Small intestine (tissue), 7 donors: ENCODE results near the gene CD300E. TPM values are rescaled to one million over a fixed set of nuclear protein-coding genes. Genes with fewer than 3 reads are reported as not detected.
A peak's percentile ranks its signal among the peaks of the same experiment; 100 is the strongest.

ENCODE experiments used
- DNase-seq, 2 donors: peaks; one replicate each; pipeline versions ENCODE4 v3.0.0 to v3.0.0-alpha.2; 2013
- FAIRE-seq: peaks from 2 replicates; lab custom pipeline; 2012; peaks lifted over from hg19 to GRCh38; lab: Jason Lieb, UNC
- H3K27ac ChIP-seq, 3 donors: one replicate each; pipeline ENCODE4 v1.5.1; 2013; ENCODE audit warnings: low read length in 2 of 3, mild to moderate bottlenecking in 2 of 3, control low read depth in 1 of 3, inconsistent platforms in 1 of 3, low read depth in 1 of 3, moderate library complexity in 1 of 3
- H3K27me3 ChIP-seq, 3 donors: one replicate each; pipeline ENCODE4 v1.6.1; 2013; ENCODE audit warnings: low read length in 3 of 3, inconsistent platforms in 1 of 3; ENCODE audit not compliant: control insufficient read depth in 3 of 3, insufficient read depth in 3 of 3
- H3K36me3 ChIP-seq, 3 donors: one replicate each; pipeline ENCODE4 v1.6.1; 2013; ENCODE audit warnings: low read length in 3 of 3, inconsistent platforms in 1 of 3, low read depth in 1 of 3, mild to moderate bottlenecking in 1 of 3, moderate library complexity in 1 of 3; ENCODE audit not compliant: control insufficient read depth in 3 of 3, insufficient read depth in 2 of 3
- H3K4me1 ChIP-seq, 3 donors: one replicate each; pipeline ENCODE4 v1.6.1; 2013; ENCODE audit warnings: low read length in 2 of 3, inconsistent platforms in 1 of 3, low read depth in 1 of 3, mild to moderate bottlenecking in 1 of 3, moderate library complexity in 1 of 3; ENCODE audit not compliant: control insufficient read depth in 3 of 3, insufficient read depth in 2 of 3
- H3K4me3 ChIP-seq, 3 donors: one replicate each; pipeline ENCODE4 v1.5.1; 2013; ENCODE audit warnings: low read length in 3 of 3, control low read depth in 1 of 3, inconsistent platforms in 1 of 3, low read depth in 1 of 3, mild to moderate bottlenecking in 1 of 3, moderate library complexity in 1 of 3
- H3K9me3 ChIP-seq, 2 donors: one replicate each; pipeline ENCODE4 v1.6.1; 2013; ENCODE audit warnings: low read depth in 1 of 2, low read length in 1 of 2; ENCODE audit not compliant: control insufficient read depth in 2 of 2, insufficient read depth in 1 of 2
- WGBS, 3 donors: extraction: QIAGEN DNeasy Blood & Tissue Kit; methylation state at CpG; one replicate each; pipeline ENCODE4 v1.1.7; 2013; 5-methylcytosine and 5-hydroxymethylcytosine counted together
- polyA plus RNA-seq, 4 donors: library from polyadenylated mRNA; stranded (reverse) in 3 of 4; unstranded in 1 of 4; fragments of 200-250 nt in 3 of 4; fragments of 120-200 nt in 1 of 4; gene quantifications; one replicate each; pipeline versions ENCODE4 v1.2.1 to v1.2.3, GENCODE V29; 2013
- donor health status: healthy with polysubstance abuse.
- donor health status: control.
- donor health status: control.
- donor health status: Bipolar disorder and iron deficiency.
- donor health status: healthy.

The CD300E gene
- polyA plus RNA-seq, 4 donors = 0.04 to 0.33 (median 0.22) TPM; not detected in 1

DNA sequence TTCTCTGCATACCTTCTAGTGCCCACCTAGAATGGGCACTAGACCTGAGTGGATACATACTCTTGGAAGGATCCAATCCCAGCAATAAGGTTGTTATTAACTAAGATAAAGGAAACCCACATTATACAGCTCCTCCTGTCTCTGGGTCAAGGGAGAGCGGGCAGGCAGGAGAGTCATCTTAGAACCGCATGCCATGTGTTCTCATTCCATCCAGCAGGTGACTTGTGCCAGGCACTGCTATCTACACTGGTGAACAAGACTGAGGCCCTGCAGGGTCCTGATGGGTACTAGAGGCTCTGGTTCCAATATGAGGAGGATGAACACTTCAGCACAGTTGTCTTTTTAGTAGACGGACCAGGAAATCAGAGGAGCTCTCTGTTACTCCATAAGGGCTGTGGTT is 50.4 kb downstream of the CD300E start:
- FAIRE-seq (no peak), DNase-seq (no peak)
- no peaks in the 10 kb centered on the region for H3K27me3 ChIP-seq
- no peaks in the 10 kb centered on the region for H3K9me3 ChIP-seq
- H3K27ac ChIP-seq = no peak overlapping the region
- H3K4me3 ChIP-seq = no peak overlapping the region
- no peaks in the 10 kb centered on the region for H3K36me3 ChIP-seq
- 73 to 81% (median 77%) methylated on average over 3 of the region's 3 CpGs for WGBS, 3 donors
- H3K4me1 ChIP-seq = no peaks in the 10 kb centered on the region

DNA sequence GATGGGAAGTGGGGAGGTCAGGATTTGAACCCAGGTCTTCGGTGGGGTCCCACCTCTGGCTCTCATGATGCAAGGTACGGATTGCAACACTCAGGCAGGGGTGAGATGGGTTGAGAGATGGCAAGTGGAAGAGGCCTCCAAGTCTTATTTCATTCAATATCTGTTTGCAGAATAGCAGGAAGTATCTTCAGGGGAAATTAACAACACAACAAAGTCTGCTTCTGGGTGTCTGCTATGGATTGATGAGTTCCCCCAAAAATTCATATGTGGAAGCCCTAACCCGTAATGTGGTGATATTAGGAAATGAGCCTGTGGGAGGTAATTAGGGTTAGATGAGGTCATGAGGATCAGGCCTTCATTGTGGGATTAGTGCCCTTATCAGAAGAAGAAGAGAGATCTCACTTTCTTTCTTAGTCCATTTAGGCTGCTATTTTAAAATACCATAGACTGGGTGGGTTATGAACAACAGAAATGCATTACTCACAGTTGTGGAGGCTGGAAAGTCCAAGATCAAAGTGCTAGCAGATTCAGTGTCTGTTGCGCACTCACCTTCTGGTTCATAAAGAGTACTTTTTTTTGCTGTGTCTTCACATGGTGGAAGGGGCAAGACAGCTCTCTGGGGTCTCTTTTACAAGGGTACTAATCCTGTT is 51.8 kb downstream of the CD300E start:
- DNase-seq (no peak), FAIRE-seq (no peak)
- H3K9me3 ChIP-seq = no peaks in the 10 kb centered on the region
- no peak overlapping the region for H3K27ac ChIP-seq
- H3K4me1 ChIP-seq = no peaks in the 10 kb centered on the region
- H3K4me3 ChIP-seq = no peak overlapping the region
- no peaks in the 10 kb centered on the region for H3K36me3 ChIP-seq
- no peaks in the 10 kb centered on the region for H3K27me3 ChIP-seq
- WGBS, 3 donors = 76 to 84% (median 77%) methylated on average over 4 of the region's 4 CpGs

DNA sequence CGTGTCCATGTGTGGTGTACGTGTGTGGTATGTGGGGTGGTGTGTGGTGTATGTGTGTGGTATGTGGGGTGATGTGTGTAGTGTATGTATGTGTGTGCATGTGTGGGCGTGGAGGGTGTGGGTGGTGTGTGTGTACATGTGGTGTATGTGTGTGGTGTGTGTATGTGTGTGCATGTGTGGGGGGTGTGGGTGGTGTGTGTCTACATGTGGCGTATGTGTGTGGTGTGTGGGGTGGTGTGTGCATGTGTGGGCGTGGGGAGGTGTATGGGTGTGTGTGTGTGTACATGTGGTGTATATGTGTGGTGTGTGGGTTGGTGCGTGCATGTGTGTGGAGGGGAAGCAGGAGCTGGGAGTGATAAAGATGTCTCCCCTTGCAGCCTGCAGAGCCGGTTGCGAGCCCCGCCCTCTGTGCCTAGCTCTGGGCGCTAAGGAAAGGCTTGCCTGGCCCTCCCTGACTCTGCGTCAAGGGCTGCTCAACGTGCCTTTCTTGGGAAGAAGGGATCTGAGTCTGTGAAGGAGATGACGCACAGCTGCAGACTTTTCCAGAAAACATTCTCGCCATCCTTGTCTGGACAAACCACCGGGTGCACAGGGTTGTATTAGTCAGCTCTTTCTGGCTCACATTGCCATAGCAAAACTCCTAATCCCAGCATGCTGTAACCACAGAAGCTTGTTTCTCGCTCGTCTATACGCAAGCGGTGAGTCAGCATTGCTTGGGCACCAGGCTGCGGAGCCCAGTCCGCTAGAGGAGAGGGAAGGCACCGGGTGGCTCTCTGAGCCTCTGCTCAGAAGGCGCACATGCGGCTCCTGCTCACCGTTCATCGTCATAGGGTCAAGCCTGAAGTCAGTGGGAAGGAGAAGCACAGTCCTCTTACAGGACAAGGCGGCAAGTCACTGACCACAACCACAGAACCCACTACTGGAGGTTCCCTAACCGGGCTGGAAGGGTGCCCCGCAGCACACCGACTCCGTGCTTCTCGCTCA is 54.2 kb downstream of the CD300E start:
- FAIRE-seq = no peak
- H3K27ac ChIP-seq = no peak overlapping the region
- H3K27me3 ChIP-seq = peaks cover 0 to 3% (median 0%) of the 10 kb centered on the region in 3 donors
- no peaks in the 10 kb centered on the region for H3K4me1 ChIP-seq
- H3K36me3 ChIP-seq = no peaks in the 10 kb centered on the region
- no peak for DNase-seq
- 61 to 69% (median 65%) methylated on average over 32 of the region's 32 CpGs for WGBS, 3 donors
- H3K4me3 ChIP-seq = no peak overlapping the region
- H3K9me3 ChIP-seq = no peaks in the 10 kb centered on the region

DNA sequence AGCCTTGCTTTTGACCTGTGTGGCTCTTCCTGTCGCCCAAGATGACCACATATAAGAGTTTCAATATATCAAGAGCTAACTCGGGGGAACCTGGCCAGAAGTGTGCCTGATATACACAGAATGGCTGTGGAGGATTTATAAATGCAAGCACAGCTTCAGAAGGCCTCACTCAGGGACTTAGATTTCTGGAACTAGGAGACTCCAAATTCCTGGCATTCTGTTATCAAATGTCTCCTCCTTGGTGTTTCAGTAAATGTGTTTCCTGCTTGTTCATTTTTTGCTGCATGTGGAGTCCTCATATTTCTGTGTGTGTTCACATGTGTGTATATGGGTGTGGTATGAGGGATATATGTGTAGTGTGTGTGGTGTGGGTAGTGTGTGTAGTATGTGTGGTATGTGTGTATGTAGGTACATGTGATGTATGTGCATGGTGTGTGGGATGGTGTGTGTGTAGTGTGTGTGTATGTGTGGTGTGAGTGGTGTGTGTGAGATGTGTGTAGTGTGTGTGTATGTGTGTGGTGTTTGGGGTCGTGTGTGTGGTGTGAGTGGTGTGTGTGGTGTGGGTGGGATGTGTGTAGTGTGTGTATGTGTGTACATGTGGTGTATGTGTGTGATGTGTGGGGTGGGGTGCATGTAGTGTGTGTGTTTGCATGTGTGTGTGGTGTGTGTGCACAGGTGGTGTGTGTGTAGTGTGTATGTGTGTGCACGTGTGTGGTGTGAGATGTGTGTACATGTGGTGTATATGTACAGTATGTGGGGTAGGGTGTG is 55.2 kb downstream of the CD300E start:
- Histone ChIP-seq H3K4me1 (no peaks in the 10 kb centered on the region), H3K36me3 (no peaks in the 10 kb centered on the region), H3K4me3 (no peak overlapping the region), H3K27ac (no peak overlapping the region), H3K9me3 (no peaks in the 10 kb centered on the region), H3K27me3 (peaks cover 0 to 3% (median 0%) of the 10 kb centered on the region in 3 donors)
- FAIRE-seq (no peak), DNase-seq (no peak)
- 69 to 77% (median 72%) methylated on average over 4 of the region's 4 CpGs for WGBS, 3 donors

DNA sequence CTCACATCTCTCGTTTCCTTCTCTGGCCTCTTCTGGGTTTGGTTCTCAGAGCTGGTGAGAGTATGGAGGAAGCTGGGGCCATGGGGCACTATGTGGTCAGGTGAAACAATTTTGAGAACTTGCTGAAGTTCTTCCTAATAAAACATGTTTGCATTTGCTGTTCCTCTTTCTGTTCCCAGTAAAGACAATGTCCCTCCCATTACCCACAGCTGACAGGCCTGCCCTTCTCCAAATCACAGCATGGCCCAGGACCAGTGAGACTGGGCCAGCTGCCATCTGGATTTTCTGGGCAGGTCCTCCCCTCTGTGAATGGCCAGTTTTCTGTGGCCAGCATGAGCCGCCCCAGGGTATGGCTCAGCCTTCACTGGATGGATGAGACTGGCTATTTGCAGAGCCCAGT is 56.1 kb downstream of the CD300E start, which contains the start of gene CD300H:
Gene CD300H, minus strand, starts transcription at position 113 of the 400 bp plus-strand sequence.
- Histone ChIP-seq H3K27me3 (peaks cover 0 to 3% (median 0%) of the 10 kb centered on the region in 3 donors), H3K4me1 (no peaks in the 10 kb centered on the region), H3K27ac (no peak within 1 kb of the TSS), H3K9me3 (no peaks in the 10 kb centered on the region), H3K36me3 (no peaks in the 10 kb centered on the region), H3K4me3 (no peak within 1 kb of the TSS)
- FAIRE-seq (no peak), DNase-seq (no peak)
- WGBS, 3 donors = 78 to 84% (median 83%) methylated on average over 2 of the region's 2 CpGs

DNA sequence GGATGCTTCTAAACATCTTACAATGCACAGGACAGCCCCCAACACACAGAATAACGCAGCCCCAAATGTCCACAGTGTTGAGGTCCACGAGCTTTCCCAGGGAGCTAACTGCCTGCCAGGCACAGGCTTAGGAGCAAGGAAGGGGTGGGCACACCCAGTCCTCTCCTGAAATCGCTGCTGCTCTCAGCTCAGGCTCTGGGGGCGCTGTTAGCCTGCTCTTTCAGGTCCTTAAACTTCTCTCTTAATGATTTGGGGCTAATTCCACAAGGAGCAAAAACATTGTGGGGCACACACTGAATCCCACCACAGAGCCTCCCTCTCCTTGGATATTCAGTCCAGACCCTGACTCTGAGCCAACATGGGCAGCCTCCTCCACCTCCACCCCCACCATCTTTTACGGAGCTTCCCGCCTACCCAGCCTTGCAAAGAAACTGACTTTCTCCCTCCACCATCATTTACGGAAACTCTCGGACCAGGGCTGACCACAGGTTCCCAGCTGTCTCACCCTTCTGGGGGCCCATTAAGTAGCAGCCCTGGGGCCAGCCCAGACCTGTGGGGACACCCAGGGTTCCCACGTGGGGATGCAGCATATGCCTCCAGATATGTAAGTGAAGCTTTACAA is 57.3 kb downstream of the CD300E start:
- Histone ChIP-seq H3K4me3 (no peak overlapping the region), H3K4me1 (no peaks in the 10 kb centered on the region), H3K27me3 (peaks cover 0 to 3% (median 0%) of the 10 kb centered on the region in 3 donors), H3K36me3 (no peaks in the 10 kb centered on the region), H3K27ac (no peak overlapping the region), H3K9me3 (no peaks in the 10 kb centered on the region)
- WGBS, 3 donors = 35 to 39% (median 37%) methylated on average over 9 of the region's 9 CpGs
- peak; percentile 18 to 27 for DNase-seq
- FAIRE-seq = no peak

DNA sequence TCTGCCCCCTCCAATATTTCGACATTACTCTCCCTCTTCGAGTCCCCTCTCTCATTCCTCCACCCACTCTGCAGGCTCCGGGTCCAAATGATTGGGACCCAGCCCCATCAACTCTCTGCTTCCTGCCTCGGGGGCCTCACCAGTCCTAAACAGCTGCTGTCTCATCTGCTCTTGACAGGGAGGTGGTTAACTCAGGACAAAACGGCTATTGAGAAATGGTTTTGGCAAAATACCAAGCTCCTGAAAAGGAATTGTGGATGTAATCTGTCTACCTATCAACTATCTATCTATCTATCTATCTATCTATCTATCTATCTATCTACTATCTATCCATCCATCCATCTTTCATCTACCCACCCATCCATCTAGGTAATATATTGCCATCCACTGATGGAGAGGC is 58.4 kb downstream of the CD300E start:
- 33 to 58% (median 49%) methylated on average over 5 of the region's 5 CpGs for WGBS, 3 donors
- FAIRE-seq = no peak

More for the DNA sequence above, 58.4 kb downstream of the CD300E start:
- H3K9me3 ChIP-seq = no peaks in the 10 kb centered on the region
- H3K27me3 ChIP-seq = peaks cover 0 to 3% (median 0%) of the 10 kb centered on the region in 3 donors
- no peak for DNase-seq
- H3K36me3 ChIP-seq = no peaks in the 10 kb centered on the region
- H3K4me1 ChIP-seq = no peaks in the 10 kb centered on the region
- no peak overlapping the region for H3K4me3 ChIP-seq
- H3K27ac ChIP-seq = no peak overlapping the region
